ENCODE measurements around the gene SIAH2. TPM values are rescaled to one million over a fixed set of nuclear protein-coding genes. Genes with fewer than 3 reads are reported as not detected.
"Not testable (repeated sequence)": the region's sequence is repeated elsewhere in the genome, so short reads cannot be mapped to it uniquely, and the experiment has no call there.

Gene SIAH2
- total and polyA plus RNA-seq, 2 experiments from 2014 or later = 39.6 to 49.7 TPM

DNA sequence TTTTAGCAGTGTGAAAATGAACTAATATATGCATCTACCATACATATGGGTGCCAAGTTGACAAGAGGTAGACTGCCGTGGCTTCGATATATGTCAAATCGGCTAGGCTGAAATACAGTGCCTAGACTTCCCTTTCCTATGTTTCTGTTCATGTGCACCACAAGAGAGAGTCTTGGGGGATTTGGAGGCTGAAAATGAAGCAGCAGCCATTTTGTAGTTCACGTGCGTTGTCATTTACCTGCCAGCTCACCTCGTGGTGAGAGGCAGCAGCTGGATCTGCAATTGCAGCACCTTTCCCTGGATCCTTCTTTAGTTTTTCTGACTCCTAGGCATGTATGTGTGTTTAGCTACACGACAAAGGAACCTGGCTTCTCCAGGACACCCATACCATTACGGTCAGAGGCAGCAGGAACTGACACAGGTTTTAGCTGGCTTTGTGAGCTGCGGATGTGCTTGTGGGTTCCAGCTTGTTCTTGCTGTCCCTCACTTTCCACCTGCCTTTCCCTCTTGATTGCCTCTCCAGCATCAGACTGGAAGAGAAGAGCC is 40.5 kb upstream of the SIAH2 start:
- Histone ChIP-seq H3K36me3 (no peaks in the 10 kb centered on the region), H3K27me3 (no peaks in the 10 kb centered on the region), H3K4me3 (no peak overlapping the region), H3K27ac (no peak overlapping the region), H3K4me1 (ENCODE audit: low read depth) (no peaks in the 10 kb centered on the region), H3K9me3 (ENCODE audit: low read depth) (no peaks in the 10 kb centered on the region)
- TF ChIP-seq, protein P1, sequence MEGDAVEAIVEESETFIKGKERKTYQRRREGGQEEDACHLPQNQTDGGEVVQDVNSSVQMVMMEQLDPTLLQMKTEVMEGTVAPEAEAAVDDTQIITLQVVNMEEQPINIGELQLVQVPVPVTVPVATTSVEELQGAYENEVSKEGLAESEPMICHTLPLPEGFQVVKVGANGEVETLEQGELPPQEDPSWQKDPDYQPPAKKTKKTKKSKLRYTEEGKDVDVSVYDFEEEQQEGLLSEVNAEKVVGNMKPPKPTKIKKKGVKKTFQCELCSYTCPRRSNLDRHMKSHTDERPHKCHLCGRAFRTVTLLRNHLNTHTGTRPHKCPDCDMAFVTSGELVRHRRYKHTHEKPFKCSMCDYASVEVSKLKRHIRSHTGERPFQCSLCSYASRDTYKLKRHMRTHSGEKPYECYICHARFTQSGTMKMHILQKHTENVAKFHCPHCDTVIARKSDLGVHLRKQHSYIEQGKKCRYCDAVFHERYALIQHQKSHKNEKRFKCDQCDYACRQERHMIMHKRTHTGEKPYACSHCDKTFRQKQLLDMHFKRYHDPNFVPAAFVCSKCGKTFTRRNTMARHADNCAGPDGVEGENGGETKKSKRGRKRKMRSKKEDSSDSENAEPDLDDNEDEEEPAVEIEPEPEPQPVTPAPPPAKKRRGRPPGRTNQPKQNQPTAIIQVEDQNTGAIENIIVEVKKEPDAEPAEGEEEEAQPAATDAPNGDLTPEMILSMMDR (IDR thresholded peaks at IDR 0.05; ENCODE audit: low read depth, low read length) = no peak
- DNase-seq (ENCODE audit: low read depth in 1 of 2, low spot score in 1 of 2) = no peak

DNA sequence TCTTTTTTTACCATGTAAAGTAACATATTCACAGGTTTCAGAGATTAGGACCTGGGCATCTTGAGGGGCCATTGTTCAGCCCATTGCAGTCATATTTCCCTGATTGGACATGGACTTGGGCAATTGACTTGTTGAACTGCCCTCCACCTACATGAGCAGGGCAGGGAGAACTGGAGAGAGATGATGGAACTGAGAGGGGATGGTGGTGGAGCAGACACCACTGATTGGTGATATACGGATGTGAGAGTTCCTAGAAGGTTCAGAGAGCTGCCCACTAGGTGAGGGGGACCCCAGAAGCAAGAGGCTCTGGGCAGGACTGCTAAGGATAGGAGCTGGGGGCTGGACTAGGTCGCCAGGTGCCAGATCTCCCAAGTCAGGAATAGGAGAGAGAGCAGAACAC is 37.8 kb upstream of the SIAH2 start:
- no peak for DNase-seq (ENCODE audit: low read depth in 1 of 2, low spot score in 1 of 2)
- Histone ChIP-seq H3K9me3 (ENCODE audit: low read depth) (no peaks in the 10 kb centered on the region), H3K36me3 (no peaks in the 10 kb centered on the region), H3K4me1 (ENCODE audit: low read depth) (no peaks in the 10 kb centered on the region), H3K27me3 (no peaks in the 10 kb centered on the region), H3K4me3 (no peak overlapping the region), H3K27ac (no peak overlapping the region)
- TF ChIP-seq, protein P1 (IDR thresholded peaks at IDR 0.05; ENCODE audit: low read depth, low read length) = no peak

DNA sequence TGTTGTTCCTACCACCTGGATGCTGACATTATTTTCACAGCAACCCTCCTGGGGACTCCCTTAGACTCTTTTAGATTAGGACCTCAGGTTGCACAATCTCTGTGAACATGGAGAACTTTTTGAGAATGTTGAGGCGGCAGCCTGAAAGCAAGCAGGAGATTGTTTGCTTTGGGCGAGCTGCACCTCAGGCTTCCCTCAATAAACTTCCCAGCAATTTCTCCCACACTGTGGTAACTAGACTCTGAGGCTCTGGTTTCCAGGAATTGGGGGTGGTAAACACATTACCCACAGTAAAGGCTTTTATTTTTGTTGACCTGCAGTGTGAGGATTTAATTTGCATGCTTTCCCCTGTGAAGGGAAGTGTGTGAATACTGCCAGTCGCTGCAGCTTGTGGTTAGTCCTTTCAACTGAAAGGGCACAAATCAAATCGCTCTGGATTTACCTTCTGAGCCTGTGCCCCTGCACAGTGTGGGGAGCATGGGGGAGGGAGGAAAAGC is 35.2 kb upstream of the SIAH2 start:
- Histone ChIP-seq H3K36me3 (no peaks in the 10 kb centered on the region), H3K9me3 (ENCODE audit: low read depth) (no peaks in the 10 kb centered on the region), H3K27ac (no peak overlapping the region), H3K4me1 (ENCODE audit: low read depth) (no peaks in the 10 kb centered on the region), H3K4me3 (no peak overlapping the region), H3K27me3 (no peaks in the 10 kb centered on the region)
- TF ChIP-seq, protein P1 (IDR thresholded peaks at IDR 0.05; ENCODE audit: low read depth, low read length) = no peak
- peak in 1 of 2 donors; percentile 37 for DNase-seq (ENCODE audit: low read depth in 1 of 2, low spot score in 1 of 2)

DNA sequence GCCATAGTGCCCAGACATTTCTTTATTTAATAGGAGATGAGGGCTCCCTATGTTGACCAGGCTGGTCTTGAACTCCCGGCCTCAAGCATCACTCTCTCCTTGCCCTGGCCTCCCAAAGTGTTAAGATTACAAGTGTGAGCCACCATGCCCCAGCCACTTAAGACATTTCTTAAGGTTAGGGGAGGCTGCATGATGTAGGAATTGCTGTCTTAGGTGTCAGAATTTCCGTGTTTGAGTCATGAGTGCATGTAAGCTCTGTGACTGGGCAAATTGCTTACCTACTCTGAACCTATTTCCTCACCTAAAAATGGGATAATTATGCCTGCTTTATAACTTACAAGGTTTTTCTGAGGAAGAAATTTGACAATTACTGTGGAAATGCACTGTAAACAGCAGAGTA is 34.2 kb upstream of the SIAH2 start:
- H3K4me1 ChIP-seq (ENCODE audit: low read depth) = no peaks in the 10 kb centered on the region
- no peaks in the 10 kb centered on the region for H3K9me3 ChIP-seq (ENCODE audit: low read depth)
- no peaks in the 10 kb centered on the region for H3K36me3 ChIP-seq
- no peaks in the 10 kb centered on the region for H3K27me3 ChIP-seq
- no peak overlapping the region for H3K27ac ChIP-seq
- no peak for DNase-seq (ENCODE audit: low read depth in 1 of 2, low spot score in 1 of 2)
- no peak overlapping the region for H3K4me3 ChIP-seq
- TF ChIP-seq, protein P1 (IDR thresholded peaks at IDR 0.05; ENCODE audit: low read depth, low read length) = no peak

DNA sequence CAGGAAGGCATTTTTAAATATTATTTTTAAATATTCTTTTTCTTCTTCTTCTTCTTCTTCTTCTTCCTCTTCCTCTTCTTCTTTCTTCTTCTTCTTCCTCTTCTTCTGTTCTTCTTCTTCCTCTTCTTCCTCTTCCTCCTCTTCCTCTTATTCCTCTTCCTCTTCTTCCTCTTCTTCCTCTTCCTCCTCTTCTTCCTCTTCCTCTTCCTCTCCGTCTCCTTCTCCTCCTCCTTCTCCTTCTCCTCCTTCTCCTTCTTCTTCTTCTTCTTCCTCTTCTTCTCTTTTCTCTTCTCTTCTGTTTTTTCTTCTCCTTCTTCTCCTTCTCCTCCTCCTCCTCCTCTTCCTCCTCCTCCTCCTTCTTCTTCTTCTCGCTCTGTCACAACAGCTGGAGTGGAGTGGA is 33.6 kb upstream of the SIAH2 start:
- not testable (repeated sequence) for H3K27ac ChIP-seq; H3K9me3 ChIP-seq (ENCODE audit: low read depth); H3K4me1 ChIP-seq (ENCODE audit: low read depth); H3K27me3 ChIP-seq; H3K4me3 ChIP-seq; DNase-seq (ENCODE audit: low read depth in 1 of 2, low spot score in 1 of 2); H3K36me3 ChIP-seq

DNA sequence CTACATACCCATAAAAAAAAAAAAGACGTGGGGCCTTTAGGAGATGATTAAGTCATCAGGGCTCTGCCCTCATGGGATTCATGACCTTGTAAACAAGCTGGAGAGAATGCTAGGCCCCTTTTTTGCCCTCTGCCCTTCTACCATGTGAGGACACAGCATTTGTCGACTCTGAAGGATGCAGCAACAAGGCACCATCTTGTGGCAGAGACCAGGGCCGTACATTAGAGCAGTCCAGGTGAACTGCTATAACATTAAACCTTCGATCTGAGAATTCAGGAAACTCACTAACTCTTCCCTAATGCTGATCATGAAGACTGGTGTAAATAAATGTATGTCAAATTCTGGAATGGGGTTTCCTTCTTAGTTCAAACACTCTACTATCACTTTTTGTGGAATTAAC is 30.7 kb upstream of the SIAH2 start:
- no peak for DNase-seq (ENCODE audit: low read depth in 1 of 2, low spot score in 1 of 2)
- H3K4me1 ChIP-seq (ENCODE audit: low read depth) = no peaks in the 10 kb centered on the region
- TF ChIP-seq, protein P1 (IDR thresholded peaks at IDR 0.05; ENCODE audit: low read depth, low read length) = no peak
- H3K36me3 ChIP-seq = no peaks in the 10 kb centered on the region
- H3K27ac ChIP-seq = no peak overlapping the region
- no peaks in the 10 kb centered on the region for H3K9me3 ChIP-seq (ENCODE audit: low read depth)
- H3K4me3 ChIP-seq = no peak overlapping the region
- H3K27me3 ChIP-seq = no peaks in the 10 kb centered on the region

Measured in cardiac muscle cell (in vitro differentiated cells and primary cell).